GM19372 (cell line): ENCODE results near the gene RHEB.

Experiments
- ATAC-seq: cut with Tn5 transposase; IDR thresholded peaks from one replicate; pipeline ENCODE4 v1.9.1; 2021; ENCODE audit warnings: mild to moderate bottlenecking, low read depth, moderate library complexity; ENCODE audit not compliant: unreplicated experiment

RHEB gene

DNA sequence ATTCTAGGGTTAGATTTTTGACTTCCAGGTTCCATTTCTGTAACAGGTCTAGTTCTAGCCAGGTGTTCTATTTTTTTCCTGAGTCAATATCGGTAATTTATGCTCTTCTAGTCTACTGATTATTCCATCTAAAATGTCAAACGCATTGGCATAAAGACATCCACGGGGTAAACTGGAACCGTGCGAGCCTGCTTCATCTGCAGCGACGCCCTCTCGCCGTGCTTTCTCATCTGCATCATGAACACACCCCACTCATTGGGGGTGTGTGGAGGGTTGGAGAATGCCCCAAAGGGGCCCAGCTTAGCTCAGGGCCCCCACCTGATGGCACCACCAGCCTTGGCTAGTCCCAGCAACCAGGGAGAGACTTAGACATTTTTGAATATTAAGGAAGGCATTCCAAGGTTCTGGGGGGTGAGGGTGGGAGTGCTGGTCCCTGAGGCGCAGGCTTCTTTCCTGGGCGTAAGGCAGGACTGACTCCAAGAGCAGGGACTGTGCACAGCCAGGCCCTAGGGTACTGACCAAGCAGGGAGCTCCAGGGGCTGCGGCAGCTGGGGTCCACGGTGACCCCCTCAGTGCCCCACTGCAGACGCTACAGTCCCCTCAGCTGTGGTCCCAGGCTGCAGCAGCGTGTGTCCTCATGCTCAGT, 66.9 kb downstream of the RHEB start:
- no peak for ATAC-seq

DNA sequence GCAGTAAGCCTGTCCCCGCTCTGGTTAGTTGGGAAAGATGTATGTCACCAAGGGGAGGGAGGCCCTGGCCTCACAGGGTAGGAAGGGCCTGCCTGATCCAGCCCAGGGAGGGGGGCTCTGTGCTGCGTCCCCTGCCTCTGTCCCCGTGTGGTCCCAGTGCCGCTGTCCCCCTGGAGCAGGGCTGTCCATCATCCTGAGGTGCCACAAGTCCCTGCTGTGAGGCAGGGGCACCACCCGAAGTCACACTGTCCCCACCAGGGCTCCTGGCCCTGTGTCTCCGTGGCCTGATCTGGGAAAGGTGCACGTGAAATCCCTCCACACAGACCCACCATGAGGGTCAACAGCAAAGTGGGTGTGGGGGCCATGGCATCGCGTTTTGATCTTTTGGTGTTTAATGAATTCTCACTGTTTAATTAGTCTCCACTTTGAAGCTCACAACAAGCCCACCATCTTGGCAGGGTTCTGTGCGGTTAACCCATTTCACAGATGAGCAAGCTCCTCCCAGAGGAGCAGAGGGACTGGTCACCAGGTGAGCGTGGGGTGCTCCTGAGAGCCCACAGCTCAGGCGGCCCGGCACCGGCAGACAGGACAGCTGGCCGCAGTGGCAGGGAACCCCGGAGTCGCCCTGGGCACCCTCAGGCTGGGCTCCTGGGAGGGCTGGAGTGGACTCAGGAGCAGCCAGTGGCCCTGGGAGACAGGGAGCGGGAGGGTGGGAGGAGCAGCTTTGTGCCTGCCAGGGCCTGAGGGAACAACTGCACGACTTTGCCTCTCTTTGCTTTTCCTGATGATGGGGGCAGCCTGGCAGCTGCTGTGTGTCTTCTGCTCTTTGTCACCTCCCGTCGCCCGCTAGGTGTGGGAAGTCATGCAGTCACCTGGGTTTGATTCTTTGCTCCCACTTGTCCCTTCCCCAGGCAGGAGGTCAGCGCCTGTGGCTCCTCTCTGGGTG, 67.8 kb downstream of the RHEB start:
- no peak for ATAC-seq

GRCh38 chr7:151451156-151451555, 68.5 kb downstream of the RHEB start:
- no peak for ATAC-seq

GRCh38 chr7:151449990-151450389, 69.7 kb downstream of the RHEB start:
- ATAC-seq: no peak

DNA sequence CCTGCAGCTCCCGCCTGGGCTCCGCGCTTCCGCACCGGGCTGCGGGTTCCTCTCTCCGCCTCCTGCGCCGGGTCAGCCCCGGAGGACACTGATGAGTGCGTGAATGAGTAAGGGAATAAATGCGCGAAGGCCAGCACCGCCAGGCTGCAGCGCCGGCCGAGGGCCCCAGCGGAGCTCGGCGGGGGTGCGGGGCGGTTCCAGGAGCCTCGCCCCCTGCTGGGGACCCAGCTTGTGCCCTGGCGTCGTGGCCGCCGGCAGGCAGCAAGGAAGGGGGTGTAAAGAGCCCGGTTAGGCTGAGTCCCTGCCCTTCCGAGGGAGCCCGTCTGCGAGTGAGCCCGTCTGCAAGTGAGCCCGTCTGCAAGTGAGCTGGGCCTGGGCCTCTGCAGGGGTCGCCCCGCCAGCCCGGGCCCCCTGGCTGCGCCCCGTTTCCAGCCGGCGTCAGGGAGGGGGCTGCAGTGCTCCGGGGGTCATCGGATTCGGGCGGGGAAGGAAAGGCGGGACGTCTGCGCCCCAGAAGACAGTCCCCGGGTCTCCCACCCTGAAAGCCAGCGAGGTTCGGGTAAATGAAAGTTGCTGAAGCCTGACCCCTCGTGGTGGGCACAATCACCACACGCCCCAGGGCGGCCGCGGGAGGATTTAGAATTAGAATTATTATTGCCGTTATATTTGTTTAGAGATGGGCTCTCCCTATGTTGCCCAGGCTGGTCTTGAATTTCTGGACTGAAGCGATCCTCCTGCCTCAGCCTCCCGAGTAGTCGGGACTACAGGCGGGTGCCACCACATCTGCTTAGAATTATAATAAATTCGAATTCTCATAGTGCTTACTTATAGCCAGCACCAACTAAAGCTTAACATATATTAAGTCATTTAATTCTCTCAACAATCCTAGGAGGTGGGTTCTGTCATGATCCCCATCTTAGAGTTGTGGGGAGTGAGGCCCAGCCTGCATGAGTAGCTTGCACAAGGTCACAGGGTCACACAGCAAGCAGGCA, 71.1 kb downstream of the RHEB start:
- peak; percentile 75 for ATAC-seq

DNA sequence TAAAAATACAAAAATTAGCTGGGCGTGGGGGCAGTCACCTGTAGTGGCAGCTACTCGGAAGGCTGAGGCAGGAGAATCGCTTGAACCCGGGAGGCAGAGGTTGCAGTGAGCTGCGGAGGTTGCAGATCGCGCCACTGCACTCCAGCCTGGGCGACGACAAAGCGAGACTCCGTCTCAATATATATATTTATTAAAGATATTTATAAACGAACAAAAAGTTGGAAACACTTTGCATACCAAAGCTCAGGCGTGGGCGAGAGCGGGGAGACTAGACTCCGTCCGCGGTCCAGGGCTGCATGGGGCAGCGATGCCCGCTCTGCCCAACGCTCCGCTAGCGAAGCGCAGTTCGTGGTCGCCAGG, 71.8 kb downstream of the RHEB start:
- no peak for ATAC-seq

- no peak for ATAC-seq
Observed at GRCh38 chr7:151447312-151447711, 72.4 kb downstream of the RHEB start.

- no peak for ATAC-seq
Observed at GRCh38 chr7:151446412-151446811, 73.3 kb downstream of the RHEB start.

GRCh38 chr7:151444632-151445031, 75.1 kb downstream of the RHEB start:
- ATAC-seq: no peak

DNA sequence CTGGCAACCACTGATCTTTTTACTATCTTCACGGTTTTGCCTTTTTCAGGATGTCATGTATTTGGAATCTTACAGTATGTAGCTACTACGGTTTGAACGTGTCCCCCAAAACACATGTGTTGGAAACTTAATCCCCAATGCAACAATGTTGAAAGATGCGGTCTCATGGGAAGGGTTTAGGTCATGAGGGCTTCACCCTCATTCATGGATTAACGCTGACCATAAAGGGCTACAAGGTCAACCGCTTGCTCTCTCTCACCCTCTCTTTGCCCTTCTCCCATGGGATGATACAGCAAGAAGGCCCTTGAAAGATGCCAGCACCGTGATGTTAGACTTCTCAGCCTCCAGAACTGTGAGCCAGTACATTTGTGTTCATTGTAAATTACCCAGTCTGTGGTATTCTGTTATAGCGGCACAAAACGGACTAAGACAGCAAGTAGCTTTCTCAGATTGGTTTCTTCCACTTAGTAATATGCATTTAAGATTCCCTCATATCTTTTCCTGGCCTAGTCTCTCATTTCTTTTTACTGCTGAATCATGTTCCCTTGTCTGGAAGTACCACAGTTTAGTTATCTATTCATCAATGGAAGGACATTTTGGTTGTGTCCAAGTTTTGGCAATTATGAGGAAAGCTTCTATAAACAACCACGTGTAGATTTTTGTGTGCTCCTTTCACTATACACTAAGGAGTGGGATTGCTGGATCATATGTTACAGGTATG, 76.8 kb downstream of the RHEB start:
- ATAC-seq: no peak

- no peak for ATAC-seq
Observed at GRCh38 chr7:151440799-151441445, 78.8 kb downstream of the RHEB start.

- no peak for ATAC-seq
Observed at GRCh38 chr7:151439855-151440798, 79.6 kb downstream of the RHEB start, which contains the start of gene CRYGN. TSS of gene CRYGN (minus strand) at chr7:151440141. CDS start at chr7:151439917, 224 bp downstream.

DNA sequence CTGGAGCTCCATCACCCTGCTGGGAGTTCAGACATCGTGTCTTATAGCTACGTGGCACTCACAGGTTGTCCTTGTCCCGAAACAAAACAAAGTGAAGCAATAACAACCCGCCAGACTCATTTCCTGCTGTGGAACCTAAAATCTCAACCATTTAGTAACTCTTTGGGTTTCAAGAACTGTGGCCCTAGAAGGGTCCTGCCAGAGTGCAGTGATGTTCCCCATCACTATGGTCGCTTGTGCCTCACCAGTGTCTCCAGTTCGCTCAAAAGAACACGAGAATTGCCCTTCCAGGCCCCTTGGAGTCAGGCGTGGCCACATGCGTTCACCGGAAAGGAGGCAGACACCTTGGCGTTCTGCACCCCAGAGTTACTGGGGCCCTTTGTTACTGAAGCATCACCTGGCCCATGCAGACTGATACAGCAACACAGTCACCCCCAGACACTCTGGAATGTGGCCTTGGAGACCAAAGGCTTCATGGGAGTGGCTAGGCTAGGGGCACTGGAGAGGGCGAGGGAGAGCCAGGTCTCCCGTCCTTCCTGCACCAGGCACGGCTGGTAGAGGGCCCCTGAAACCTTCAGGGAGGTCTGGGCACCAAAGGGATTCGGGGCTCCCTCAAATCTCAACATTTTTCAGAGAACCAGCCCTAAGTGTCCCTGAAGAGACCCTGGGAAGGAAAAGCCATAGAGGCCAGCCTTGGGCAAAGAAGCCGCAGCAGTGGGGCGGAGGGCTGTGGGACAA, 80.7 kb downstream of the RHEB start:
- ATAC-seq: no peak

DNA sequence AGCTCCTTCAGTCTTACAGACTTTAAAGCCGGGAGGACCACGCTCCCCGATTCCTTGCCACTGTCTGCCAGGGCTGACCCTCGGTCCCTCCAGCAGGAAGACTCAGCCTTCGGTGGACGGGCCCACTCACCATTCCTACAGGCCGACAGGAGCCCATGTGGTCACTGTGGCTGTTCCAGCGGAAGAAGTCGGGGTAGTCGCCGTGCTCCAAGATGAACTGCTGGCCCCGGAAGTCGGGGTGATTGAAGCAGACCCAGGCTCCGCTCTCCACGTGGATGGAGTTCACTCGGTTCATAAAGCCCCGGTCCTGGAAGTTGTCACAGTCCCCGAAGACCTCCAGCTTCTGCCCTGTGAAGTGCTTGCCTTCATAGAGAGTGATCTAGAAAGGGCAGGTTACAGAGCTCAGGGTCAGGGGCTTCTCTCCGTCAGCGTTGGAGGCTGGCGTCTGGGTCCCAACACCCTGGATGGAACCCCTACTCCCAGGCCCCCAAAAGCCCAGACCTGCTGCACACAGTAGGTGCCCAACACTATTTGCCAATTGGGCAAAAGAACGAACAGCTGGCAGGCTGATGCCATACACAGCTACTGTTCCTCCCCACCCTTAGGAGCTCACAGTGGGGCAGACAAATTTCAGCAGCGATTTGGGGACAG, 81.7 kb downstream of the RHEB start:
- ATAC-seq: no peak

DNA sequence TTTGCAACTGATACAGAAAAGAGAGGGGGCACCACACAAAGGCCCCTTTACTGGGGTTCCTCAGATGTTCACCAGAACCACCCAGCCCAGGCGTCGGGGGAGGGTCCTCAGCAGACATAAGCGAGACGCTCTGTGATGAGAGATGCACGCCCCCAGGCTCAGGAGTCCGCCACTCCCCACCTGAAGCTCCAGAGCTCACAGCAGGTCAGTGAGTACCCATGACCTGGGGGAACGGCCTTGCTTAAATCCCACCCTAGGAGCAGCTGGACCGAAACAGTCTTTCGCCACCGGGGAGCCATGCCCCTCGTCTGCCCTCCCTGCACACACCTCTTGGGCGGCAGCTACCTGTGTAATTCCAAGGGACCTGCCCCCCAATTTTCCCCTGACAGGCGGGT, 82.5 kb downstream of the RHEB start:
- no peak for ATAC-seq

GRCh38 chr7:151436446-151437158, 83.1 kb downstream of the RHEB start:
- ATAC-seq: no peak

DNA sequence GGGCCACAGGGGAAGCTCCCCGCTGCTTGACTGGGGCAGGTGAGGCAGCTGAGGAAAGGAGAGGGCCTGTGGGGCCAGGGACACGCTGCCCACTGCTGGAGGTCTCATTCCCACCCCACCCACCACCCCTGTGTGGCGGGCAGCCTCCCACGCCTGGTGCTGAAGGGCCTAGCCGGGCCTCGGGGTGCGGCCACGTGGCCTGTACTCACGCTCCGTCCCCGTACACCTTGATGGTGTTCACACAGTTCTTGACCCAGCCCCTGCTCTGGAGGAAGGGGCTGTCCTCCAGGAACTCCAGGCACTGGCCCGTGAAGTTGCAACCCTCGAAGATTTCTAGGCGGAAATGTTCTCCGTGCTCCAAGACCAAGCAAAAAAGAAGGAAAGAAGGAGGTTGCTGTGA, 83.7 kb downstream of the RHEB start:
- no peak for ATAC-seq
